ENCODE results near the gene TMEM131. TPM values are rescaled to one million over a fixed set of nuclear protein-coding genes. Genes with fewer than 3 reads are reported as not detected.

TMEM131 gene
- total and polyA plus RNA-seq, 12 donors: 13.7 to 57.5 (median 34.0) TPM

GRCh38 chr2:97734061-97735051, 261.4 kb downstream of the TMEM131 start:
- H3K9me3 ChIP-seq (replicated peaks in 1 of 3): no peaks in the 10 kb centered on the region
- WGBS, 4 donors: 81 to 89% (median 85%) methylated on average over 5 to 44 of the region's 44 CpGs
- no peaks in the 10 kb centered on the region for H3K36me3 ChIP-seq (replicated peaks in 1 of 2)
- no peak overlapping the region for H3K27ac ChIP-seq
- H3K4me3 ChIP-seq: no peak overlapping the region
- H3K4me1 ChIP-seq (replicated peaks in 1 of 2): no peaks in the 10 kb centered on the region
- DNase-seq: no peak
- no peaks in the 10 kb centered on the region for H3K27me3 ChIP-seq
- intact Hi-C loops (cut with DNase I): no loop called here
- no peak for TF ChIP-seq CTCF (IDR thresholded peaks at IDR 0.05)
- TF ChIP-seq POLR2A (IDR thresholded peaks at IDR 0.05): no peak

- Histone ChIP-seq H3K36me3 (replicated peaks in 1 of 2) (no peaks in the 10 kb centered on the region), H3K4me1 (replicated peaks in 1 of 2) (no peaks in the 10 kb centered on the region), H3K27ac (no peak overlapping the region), H3K9me3 (replicated peaks in 1 of 3) (no peaks in the 10 kb centered on the region), H3K4me3 (no peak overlapping the region), H3K27me3 (no peaks in the 10 kb centered on the region)
- intact Hi-C loops (cut with DNase I): no loop called here
- no peak for DNase-seq
- 80 to 87% (median 84%) methylated on average over 13 to 20 of the region's 20 CpGs for WGBS, 4 donors
- TF ChIP-seq POLR2A (IDR thresholded peaks at IDR 0.05): no peak
- TF ChIP-seq CTCF (IDR thresholded peaks at IDR 0.05): no peak
These were observed 262.3 kb downstream of the TMEM131 start for GRCh38 chr2:97733341-97734035.

GRCh38 chr2:97732436-97733340, 263.1 kb downstream of the TMEM131 start:
- Histone ChIP-seq H3K36me3 (replicated peaks in 1 of 2) (no peaks in the 10 kb centered on the region), H3K9me3 (replicated peaks in 1 of 3) (no peaks in the 10 kb centered on the region), H3K27ac (no peak overlapping the region), H3K27me3 (no peaks in the 10 kb centered on the region), H3K4me3 (no peak overlapping the region), H3K4me1 (replicated peaks in 1 of 2) (no peaks in the 10 kb centered on the region)
- intact Hi-C loops (cut with DNase I): no loop called here
- no peak for TF ChIP-seq CTCF (IDR thresholded peaks at IDR 0.05)
- TF ChIP-seq POLR2A (IDR thresholded peaks at IDR 0.05): no peak
- DNase-seq: no peak
- WGBS, 4 donors: 87 to 95% (median 92%) methylated on average over 4 to 28 of the region's 28 CpGs
